CD8-positive, alpha-beta memory T cell (primary cell): ENCODE measurements around the gene DGKD. TPM values are rescaled to one million over a fixed set of nuclear protein-coding genes. Genes with fewer than 3 reads are reported as not detected.
"Not testable (repeated sequence)": the region's sequence is repeated elsewhere in the genome, so short reads cannot be mapped to it uniquely, and the experiment has no call there.

Source experiments
- CTCF ChIA-PET: fragments of 350-600 bp; sonication (Branson Sonifier 250); formaldehyde crosslinking; loops from one replicate; lab custom pipeline; 2021; ENCODE audit warnings: antibody characterized with exemption; lab: Charles Lee
- POLR2A ChIA-PET: fragments of 350-600 bp; sonication (Branson Sonifier 250); formaldehyde crosslinking; loops from one replicate; lab custom pipeline; 2021; ENCODE audit warnings: antibody characterized with exemption; lab: Charles Lee
- DNase-seq, 5 donors: peaks; one replicate each; pipeline versions ENCODE4 v3.0.0 to v3.0.0-alpha.2; 2020 to 2022; ENCODE audit warnings: mixed read lengths in 1 of 5
- H3K27ac ChIP-seq: one replicate; pipeline ENCODE4 v1.7.0; 2013; ENCODE audit warnings: low read depth, mild to moderate bottlenecking, low read length, moderate library complexity
- H3K27me3 ChIP-seq: 2 replicates; pipeline ENCODE4 v1.7.0; 2013; ENCODE audit warnings: low read length, mild to moderate bottlenecking; ENCODE audit not compliant: insufficient read depth, poor library complexity, severe bottlenecking
- H3K36me3 ChIP-seq: 2 replicates; pipeline ENCODE4 v1.7.0; 2013; ENCODE audit warnings: mild to moderate bottlenecking, low read length, moderate library complexity; ENCODE audit not compliant: insufficient read depth
- H3K4me1 ChIP-seq: 2 replicates; pipeline ENCODE4 v1.7.0; 2013; ENCODE audit warnings: mild to moderate bottlenecking, low read length, moderate library complexity; ENCODE audit not compliant: insufficient read depth
- H3K4me3 ChIP-seq: 2 replicates; pipeline ENCODE4 v1.7.0; 2013; ENCODE audit warnings: mild to moderate bottlenecking, low read length
- H3K9me3 ChIP-seq: 2 replicates; pipeline ENCODE4 v1.7.0; 2013; ENCODE audit warnings: mild to moderate bottlenecking, low read length
- H3K27ac Mint-ChIP-seq, 8 donors: one replicate each; pipeline ENCODE4 v1.8.0; 2020 to 2021; ENCODE audit warnings: mixed read lengths in 8 of 8, mild to moderate bottlenecking in 6 of 8, inconsistent platforms in 3 of 8, moderate library complexity in 3 of 8
- H3K27me3 Mint-ChIP-seq, 2 donors: one replicate each; pipeline ENCODE4 v1.8.0; 2020 to 2021; ENCODE audit warnings: mixed read lengths in 2 of 2, mild to moderate bottlenecking in 1 of 2, moderate library complexity in 1 of 2
- H3K36me3 Mint-ChIP-seq, 3 donors: one replicate each; pipeline ENCODE4 v1.8.0; 2020 to 2021; ENCODE audit warnings: mixed read lengths in 3 of 3, inconsistent platforms in 1 of 3, mild to moderate bottlenecking in 1 of 3
- H3K4me1 Mint-ChIP-seq, 3 donors: one replicate each; pipeline ENCODE4 v1.8.0; 2020 to 2021; ENCODE audit warnings: mixed read lengths in 3 of 3, inconsistent platforms in 1 of 3, mild to moderate bottlenecking in 1 of 3
- H3K4me3 Mint-ChIP-seq, 7 donors: one replicate each; pipeline ENCODE4 v1.8.0; 2020 to 2021; ENCODE audit warnings: mixed read lengths in 7 of 7, mild to moderate bottlenecking in 6 of 7, moderate library complexity in 4 of 7, inconsistent platforms in 2 of 7
- H3K9me3 Mint-ChIP-seq, 5 donors: one replicate each; pipeline ENCODE4 v1.8.0; 2020 to 2022; ENCODE audit warnings: mixed read lengths in 5 of 5, mild to moderate bottlenecking in 3 of 5, moderate library complexity in 2 of 5, inconsistent platforms in 1 of 5
- polyA plus RNA-seq: library from polyadenylated mRNA; unstranded; fragments of 300-500 nt; fragmentation: Illumina TruSeq; gene quantifications from one replicate; pipeline ENCODE4 v1.2.3, GENCODE V29; 2021
- total RNA-seq, 2 experiments: library from RNA; stranded (reverse); gene quantifications; one replicate each; pipeline ENCODE4 v1.2.3, GENCODE V29; 2021

Gene DGKD
- total and polyA plus RNA-seq, 3 experiments from 2014 or later: 32.6 to 61.9 (median 54.2) TPM

DNA sequence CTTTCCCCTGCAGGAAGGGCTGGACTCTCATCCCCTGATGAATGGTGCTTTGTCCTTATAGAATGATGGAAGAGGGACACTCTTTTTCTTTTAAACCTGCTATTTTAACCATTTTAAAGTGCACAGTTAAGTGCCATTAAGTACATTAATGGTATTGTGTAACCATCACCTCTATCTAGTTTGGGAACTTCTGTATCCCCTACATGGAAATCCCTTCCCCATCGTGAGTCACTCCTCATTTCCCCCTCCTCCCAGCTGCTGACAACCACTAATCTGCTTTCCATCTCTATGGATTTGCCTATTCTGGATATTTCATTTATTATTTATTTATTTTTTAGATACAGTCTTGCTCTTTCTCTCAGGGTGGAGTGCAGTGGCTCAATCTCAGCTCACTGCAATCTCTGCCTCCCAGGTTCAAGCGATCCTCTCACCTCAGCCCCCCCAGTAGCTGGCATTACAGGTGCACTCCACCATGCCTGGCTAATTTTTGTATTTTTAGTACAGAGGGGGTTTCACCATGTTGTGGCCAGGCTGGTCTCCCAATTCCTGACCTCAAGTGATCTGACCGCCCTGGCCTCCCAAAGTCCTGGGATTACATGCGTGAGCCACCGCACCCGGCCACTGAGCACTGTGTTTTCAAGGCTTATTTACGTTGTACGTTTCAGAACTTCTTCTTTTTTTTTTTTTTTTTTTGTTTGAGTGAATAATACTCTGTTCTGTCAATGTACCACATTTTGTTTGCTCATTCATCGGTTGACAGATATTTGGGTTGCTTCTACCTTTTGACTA is 15.8 kb downstream of the DGKD start:
- peak overlapping the region in 3 of 8 donors; percentile 29 to 73 (median 51) for H3K27ac Mint-ChIP-seq
- no peaks in the 10 kb centered on the region for H3K9me3 ChIP-seq
- no peak overlapping the region for H3K27ac ChIP-seq
- H3K36me3 Mint-ChIP-seq: peaks cover 0 to 31% (median 11%) of the 10 kb centered on the region in 3 donors
- ChIA-PET POLR2A (no interaction called here), CTCF (interaction anchor here (1.0 kb wide), 1 partner anchor 16 kb away, joined by 3 read pairs; no protein-coding TSS in a partner anchor)
- no peaks in the 10 kb centered on the region for H3K27me3 Mint-ChIP-seq
- H3K4me3 Mint-ChIP-seq: peak overlapping the region in 1 of 7 donors; percentile 5
- no peak overlapping the region for H3K4me3 ChIP-seq
- H3K9me3 Mint-ChIP-seq: no peaks in the 10 kb centered on the region
- no peaks in the 10 kb centered on the region for H3K27me3 ChIP-seq
- peaks cover 42 to 59% (median 52%) of the 10 kb centered on the region in 3 donors for H3K4me1 Mint-ChIP-seq
- no peaks in the 10 kb centered on the region for H3K36me3 ChIP-seq
- no peak for DNase-seq
- no peaks in the 10 kb centered on the region for H3K4me1 ChIP-seq

DNA sequence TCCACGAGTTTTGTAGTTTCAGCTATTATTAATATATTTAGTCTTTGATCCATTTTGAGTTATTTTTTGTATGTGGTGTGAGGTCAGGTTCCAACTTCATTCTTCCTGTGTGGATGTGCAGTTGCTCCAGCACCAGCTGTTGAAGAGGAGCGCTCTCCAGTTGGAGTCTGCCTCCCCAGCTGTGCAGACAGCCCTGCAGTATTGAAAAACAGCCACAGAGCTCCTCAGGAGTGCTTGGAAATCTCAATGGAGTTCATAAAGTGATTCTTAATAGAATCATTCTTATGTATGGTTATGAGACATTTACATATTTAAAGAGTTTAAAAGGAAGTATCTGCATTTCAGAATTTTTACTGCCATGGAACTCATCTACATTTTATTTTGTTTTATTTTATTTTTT is 17.3 kb downstream of the DGKD start:
- ChIA-PET CTCF (interaction anchor here (0.7 kb wide), 1 partner anchor 10 kb away, joined by 3 read pairs; no protein-coding TSS in a partner anchor), POLR2A (no interaction called here)
- H3K4me1 ChIP-seq: no peaks in the 10 kb centered on the region
- no peak for DNase-seq
- peaks cover 0 to 40% (median 11%) of the 10 kb centered on the region in 3 donors for H3K36me3 Mint-ChIP-seq
- no peaks in the 10 kb centered on the region for H3K36me3 ChIP-seq
- no peaks in the 10 kb centered on the region for H3K27me3 Mint-ChIP-seq
- H3K9me3 ChIP-seq: no peaks in the 10 kb centered on the region
- peaks cover 37 to 52% (median 51%) of the 10 kb centered on the region in 3 donors for H3K4me1 Mint-ChIP-seq
- H3K9me3 Mint-ChIP-seq: no peaks in the 10 kb centered on the region
- H3K4me3 Mint-ChIP-seq: no peak overlapping the region
- no peak overlapping the region for H3K27ac Mint-ChIP-seq
- no peak overlapping the region for H3K27ac ChIP-seq
- H3K27me3 ChIP-seq: no peaks in the 10 kb centered on the region
- H3K4me3 ChIP-seq: no peak overlapping the region

DNA sequence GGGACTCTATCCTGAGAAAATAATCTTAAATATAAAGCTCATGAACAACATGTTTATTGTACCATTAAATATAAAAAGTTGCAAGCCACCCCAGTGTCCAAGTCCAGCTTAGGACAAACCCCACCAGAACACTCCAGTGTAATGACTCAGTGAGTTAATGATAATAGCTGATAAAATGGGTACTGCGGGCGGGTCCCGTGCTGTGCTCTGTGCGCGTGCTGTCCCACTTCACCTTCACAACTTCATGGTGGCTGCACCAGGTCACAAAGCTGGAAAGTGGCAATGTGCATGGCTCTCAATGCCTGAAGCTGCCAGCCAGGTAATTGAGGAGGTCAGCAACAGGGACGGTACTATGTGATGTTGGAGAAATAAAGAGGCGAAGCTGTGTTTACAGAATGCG is 18.6 kb downstream of the DGKD start:
- no peak overlapping the region for H3K27ac ChIP-seq
- Mint-ChIP-seq H3K4me3 (no peak overlapping the region), H3K4me1 (peaks cover 34 to 53% (median 44%) of the 10 kb centered on the region in 3 donors), H3K27ac (peak overlapping the region in 2 of 8 donors; percentile 50 to 58), H3K27me3 (no peaks in the 10 kb centered on the region), H3K36me3 (peaks cover 6 to 43% (median 15%) of the 10 kb centered on the region in 3 donors), H3K9me3 (no peaks in the 10 kb centered on the region)
- H3K36me3 ChIP-seq: no peaks in the 10 kb centered on the region
- H3K9me3 ChIP-seq: no peaks in the 10 kb centered on the region
- no peak for DNase-seq
- H3K27me3 ChIP-seq: no peaks in the 10 kb centered on the region
- CTCF ChIA-PET: interaction anchor here (2.1 kb wide), 1 partner anchor 18 kb away, joined by 8 read pairs; the partner anchor contains the start of gene DGKD
- H3K4me3 ChIP-seq: no peak overlapping the region
- no peaks in the 10 kb centered on the region for H3K4me1 ChIP-seq
- POLR2A ChIA-PET: interaction anchor here (0.6 kb wide), 1 partner anchor 74 kb away, joined by 3 read pairs; no protein-coding TSS in a partner anchor

DNA sequence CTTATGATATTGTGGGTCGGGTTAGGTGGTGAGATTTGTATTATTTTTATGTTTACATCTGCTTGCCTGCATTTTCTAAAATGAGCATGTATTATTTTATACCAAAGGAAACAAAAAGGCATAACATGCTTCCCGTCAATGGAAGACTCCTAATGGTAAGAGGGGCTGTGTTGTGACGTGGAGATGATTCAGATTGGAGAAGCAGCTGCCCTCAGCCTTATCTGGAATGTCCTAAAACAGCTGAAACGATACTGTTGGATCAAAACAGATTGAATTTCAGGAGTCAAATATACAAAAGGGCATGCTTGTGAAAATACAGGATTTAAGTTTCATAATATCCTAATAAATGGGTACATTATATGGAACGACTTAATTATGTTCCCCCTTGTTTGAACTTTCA is 19.0 kb downstream of the DGKD start:
- CTCF ChIA-PET: interaction anchor here (2.1 kb wide), 1 partner anchor 19 kb away, joined by 8 read pairs; the partner anchor contains the start of gene DGKD
- H3K4me3 ChIP-seq: no peak overlapping the region
- no peaks in the 10 kb centered on the region for H3K9me3 ChIP-seq
- no peaks in the 10 kb centered on the region for H3K9me3 Mint-ChIP-seq
- no peak for DNase-seq
- no peak overlapping the region for H3K27ac ChIP-seq
- no peaks in the 10 kb centered on the region for H3K27me3 Mint-ChIP-seq
- H3K4me1 ChIP-seq: no peaks in the 10 kb centered on the region
- no peaks in the 10 kb centered on the region for H3K36me3 ChIP-seq
- peak overlapping the region in 1 of 8 donors; percentile 10 for H3K27ac Mint-ChIP-seq
- H3K27me3 ChIP-seq: no peaks in the 10 kb centered on the region
- peaks cover 34 to 53% (median 43%) of the 10 kb centered on the region in 3 donors for H3K4me1 Mint-ChIP-seq
- no peak overlapping the region for H3K4me3 Mint-ChIP-seq
- peaks cover 6 to 42% (median 15%) of the 10 kb centered on the region in 3 donors for H3K36me3 Mint-ChIP-seq
- POLR2A ChIA-PET: interaction anchor here (0.6 kb wide), 1 partner anchor 75 kb away, joined by 3 read pairs; no protein-coding TSS in a partner anchor

DNA sequence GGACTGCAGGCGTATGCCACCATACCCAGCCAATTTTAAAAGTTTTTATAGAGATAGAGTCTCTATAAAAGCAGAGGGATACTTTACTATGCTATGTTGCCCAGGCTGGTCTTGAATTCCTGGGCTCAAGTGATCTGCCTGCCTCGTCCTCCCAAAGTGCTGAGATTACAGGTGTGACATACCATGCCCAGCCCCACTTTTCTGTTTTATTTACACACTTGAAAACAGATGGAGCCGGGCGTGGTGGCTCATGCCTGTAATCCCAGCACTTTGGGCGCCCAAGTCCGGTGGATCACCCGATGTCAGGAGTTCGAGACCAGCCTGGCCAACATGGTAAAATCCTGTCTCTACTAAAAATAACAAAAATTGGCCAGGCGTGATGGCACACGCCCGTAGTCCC is 20.5 kb downstream of the DGKD start:
- H3K36me3 ChIP-seq, H3K4me1 ChIP-seq, H3K27ac ChIP-seq, H3K9me3 ChIP-seq, H3K9me3 Mint-ChIP-seq, H3K27me3 Mint-ChIP-seq, POLR2A ChIA-PET, H3K4me3 ChIP-seq, DNase-seq, H3K4me3 Mint-ChIP-seq, H3K27me3 ChIP-seq: not testable (repeated sequence)
- Mint-ChIP-seq H3K36me3 (peaks cover 6 to 42% (median 13%) of the 10 kb centered on the region in 3 donors), H3K27ac (peak overlapping the region in 1 of 8 donors; percentile 46), H3K4me1 (peaks cover 34 to 52% (median 44%) of the 10 kb centered on the region in 3 donors)
- CTCF ChIA-PET: interaction anchor here (2.1 kb wide), 1 partner anchor 20 kb away, joined by 8 read pairs; the partner anchor contains the start of gene DGKD

DNA sequence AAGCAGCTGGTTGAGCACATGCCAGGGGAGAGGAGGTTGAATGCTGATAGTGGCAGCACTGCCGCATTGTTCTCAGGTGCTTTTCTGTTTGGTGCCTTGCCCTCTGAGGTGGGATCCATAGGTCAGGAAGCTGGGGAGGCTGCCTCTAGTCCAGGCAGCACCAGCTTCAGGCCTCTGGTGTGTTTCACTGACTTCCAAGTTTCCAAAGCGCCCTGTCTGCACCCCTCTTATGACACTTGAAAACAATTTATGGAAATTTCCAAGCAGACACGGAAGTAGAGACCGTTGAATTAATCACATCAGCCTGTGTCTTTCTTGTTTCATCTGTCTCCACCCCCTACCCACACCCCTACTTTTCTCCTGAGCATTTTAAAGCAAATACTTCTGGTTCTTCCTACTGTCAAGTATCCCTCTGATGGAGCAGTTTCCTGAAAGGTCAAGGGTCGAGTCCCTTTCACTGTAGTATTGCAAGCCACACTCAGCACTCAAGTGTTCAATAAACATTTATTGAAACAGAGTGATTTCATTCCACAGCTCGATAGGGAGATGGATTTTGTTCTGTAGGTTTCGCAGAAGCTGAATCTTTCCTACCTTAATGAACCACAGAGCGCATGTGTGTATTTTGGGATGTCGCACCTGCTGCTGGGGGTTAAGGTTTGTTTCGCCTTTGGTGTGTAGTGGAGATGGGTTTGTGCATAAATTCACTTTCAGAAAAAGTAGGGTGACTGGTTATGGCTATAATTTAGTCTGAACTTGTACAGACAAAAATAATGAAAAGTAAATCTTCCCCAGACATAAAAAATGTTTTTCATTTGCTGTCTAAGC is 21.4 kb downstream of the DGKD start:
- CTCF ChIA-PET: no interaction called here
- Mint-ChIP-seq H3K27ac (peak overlapping the region in 6 of 8 donors; percentile 1 to 88 (median 56)), H3K27me3 (no peaks in the 10 kb centered on the region), H3K4me1 (peaks cover 41 to 55% (median 48%) of the 10 kb centered on the region in 3 donors), H3K4me3 (no peak overlapping the region), H3K36me3 (peaks cover 6 to 43% (median 16%) of the 10 kb centered on the region in 3 donors), H3K9me3 (no peaks in the 10 kb centered on the region)
- Histone ChIP-seq H3K4me1 (peaks cover 6% of the 10 kb centered on the region), H3K4me3 (no peak overlapping the region), H3K36me3 (no peaks in the 10 kb centered on the region), H3K27ac (no peak overlapping the region), H3K9me3 (no peaks in the 10 kb centered on the region), H3K27me3 (no peaks in the 10 kb centered on the region)
- POLR2A ChIA-PET: no interaction called here
- DNase-seq: no peak

DNA sequence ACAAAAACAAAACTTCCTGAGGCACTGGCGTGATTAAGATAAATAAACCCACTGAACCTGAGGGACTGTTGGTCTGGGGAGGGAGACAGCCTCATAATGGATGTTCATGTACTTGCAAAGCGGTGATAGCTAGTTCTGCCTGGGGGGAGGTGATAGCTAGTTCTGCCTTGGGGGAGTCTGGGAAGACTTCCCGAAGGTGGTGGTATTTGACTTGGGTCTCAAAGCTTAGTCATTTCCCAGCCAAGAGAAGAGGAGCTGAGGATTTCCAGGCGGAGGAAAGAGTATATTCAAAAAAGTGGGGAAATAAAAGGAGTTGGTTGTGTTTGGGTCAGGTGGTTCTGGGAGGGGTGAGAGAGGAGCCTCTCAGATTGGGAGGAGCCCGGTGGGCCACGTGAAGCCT is 24.7 kb downstream of the DGKD start:
- H3K4me3 Mint-ChIP-seq: no peak overlapping the region
- peaks cover 6 to 27% (median 14%) of the 10 kb centered on the region in 3 donors for H3K36me3 Mint-ChIP-seq
- H3K27ac ChIP-seq: no peak overlapping the region
- H3K27me3 Mint-ChIP-seq: no peaks in the 10 kb centered on the region
- H3K36me3 ChIP-seq: no peaks in the 10 kb centered on the region
- peak overlapping the region in 6 of 8 donors; percentile 20 to 93 (median 51) for H3K27ac Mint-ChIP-seq
- no peak for DNase-seq
- H3K4me1 ChIP-seq: peaks cover 30% of the 10 kb centered on the region
- ChIA-PET POLR2A (interaction anchor here (1.6 kb wide), 1 partner anchor 48 kb away, joined by 4 read pairs; no protein-coding TSS in a partner anchor), CTCF (interaction anchor here (1.0 to 1.3 kb wide), 3 partner anchors 18 to 64 kb away, joined by 3 read pairs; no protein-coding TSS in a partner anchor)
- no peaks in the 10 kb centered on the region for H3K27me3 ChIP-seq
- H3K9me3 ChIP-seq: no peaks in the 10 kb centered on the region
- no peaks in the 10 kb centered on the region for H3K9me3 Mint-ChIP-seq
- peaks cover 57 to 70% (median 62%) of the 10 kb centered on the region in 3 donors for H3K4me1 Mint-ChIP-seq
- H3K4me3 ChIP-seq: no peak overlapping the region
